HG03108 (cell line): Measurements from ENCODE around the gene RFTN1.

ENCODE experiments used
- ATAC-seq: cut with Tn5 transposase; IDR thresholded peaks from one replicate; pipeline ENCODE4 v1.9.1; 2021; ENCODE audit warnings: moderate library complexity; ENCODE audit not compliant: unreplicated experiment

RFTN1 gene

DNA sequence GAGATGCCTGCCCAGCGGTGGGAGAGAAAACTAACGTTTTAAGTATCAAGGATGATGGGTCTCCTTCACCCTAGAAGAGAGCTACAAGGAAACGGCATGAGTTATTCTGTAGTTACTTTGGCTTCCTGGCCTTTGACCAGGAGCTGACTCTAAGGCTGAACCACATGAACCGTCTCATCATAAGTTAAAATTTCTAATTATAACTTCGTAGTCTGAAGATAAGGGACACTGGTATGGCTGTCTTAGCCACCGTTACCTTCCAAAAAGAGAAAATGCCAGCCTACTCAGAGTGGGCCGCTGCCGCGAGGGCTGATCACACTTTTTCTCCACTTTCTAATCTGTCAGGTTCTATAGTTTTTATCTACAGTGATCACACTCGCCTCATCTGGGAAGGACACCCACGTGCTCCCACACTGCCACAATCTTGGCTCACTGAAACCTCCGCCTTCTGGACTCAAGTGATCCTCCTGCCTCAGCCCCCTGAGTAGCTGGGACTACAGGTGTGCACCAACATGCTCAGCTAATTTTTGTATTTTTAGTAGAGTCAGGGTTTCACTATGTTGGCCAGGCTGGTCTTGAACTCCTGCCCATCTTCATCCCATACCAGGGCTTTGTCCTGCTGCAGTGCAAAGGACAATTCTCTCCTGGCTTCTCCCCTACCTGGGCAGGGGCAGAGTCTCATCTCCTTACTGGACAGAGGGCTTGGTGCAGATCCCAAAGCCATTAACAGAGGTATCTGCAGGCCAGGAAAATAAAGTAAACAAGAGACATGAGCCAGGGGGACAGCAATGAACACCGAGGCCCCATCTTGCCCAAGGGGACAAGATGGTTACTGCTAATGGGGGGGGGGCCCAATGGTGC, 73.4 kb downstream of the RFTN1 start:
- ATAC-seq = no peak

- no peak for ATAC-seq
Measured at GRCh38 chr3:16439163-16439847, 74.2 kb downstream of the RFTN1 start.

DNA sequence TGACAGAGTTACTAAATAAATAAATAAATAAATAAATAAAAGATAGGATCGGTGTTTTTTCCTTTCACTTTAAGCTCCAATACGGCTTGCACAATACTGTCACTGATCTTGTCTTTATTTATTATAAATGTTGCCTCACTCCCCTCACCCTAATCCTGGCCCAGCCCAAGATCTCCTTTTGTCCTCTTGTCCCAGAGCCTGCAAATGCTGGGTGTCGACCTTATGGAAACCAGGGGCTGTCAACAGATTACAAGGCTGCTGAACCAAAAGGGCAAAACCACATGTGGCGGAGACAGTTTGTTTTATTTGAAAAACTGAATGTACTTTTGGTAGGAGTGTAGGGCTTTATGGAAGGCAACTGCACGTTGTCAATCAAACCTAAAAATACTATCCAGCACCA, 75.9 kb downstream of the RFTN1 start:
- no peak for ATAC-seq

DNA sequence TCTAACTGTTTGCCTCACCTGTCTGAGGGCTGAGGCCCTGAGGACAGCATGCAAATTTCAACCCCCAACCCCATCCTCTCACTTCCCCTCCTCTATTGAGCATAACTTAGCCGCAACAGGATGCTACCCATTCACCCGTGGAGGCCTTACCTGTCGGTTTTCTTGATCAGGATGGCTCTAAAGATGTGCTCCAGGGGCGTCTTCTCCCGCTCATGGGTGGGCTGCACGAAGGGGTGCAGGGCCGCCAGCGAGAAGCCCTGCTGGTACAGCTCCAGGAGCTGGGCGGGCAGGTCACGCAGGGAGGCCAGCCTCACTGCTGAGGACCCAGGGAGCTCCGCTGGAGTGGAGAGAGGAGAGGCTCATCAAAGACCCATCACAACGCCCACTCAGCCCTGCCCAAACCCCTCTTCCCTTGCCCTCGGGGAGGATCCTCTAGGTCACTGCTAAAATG, 79.8 kb downstream of the RFTN1 start:
- peak; percentile 71 for ATAC-seq

DNA sequence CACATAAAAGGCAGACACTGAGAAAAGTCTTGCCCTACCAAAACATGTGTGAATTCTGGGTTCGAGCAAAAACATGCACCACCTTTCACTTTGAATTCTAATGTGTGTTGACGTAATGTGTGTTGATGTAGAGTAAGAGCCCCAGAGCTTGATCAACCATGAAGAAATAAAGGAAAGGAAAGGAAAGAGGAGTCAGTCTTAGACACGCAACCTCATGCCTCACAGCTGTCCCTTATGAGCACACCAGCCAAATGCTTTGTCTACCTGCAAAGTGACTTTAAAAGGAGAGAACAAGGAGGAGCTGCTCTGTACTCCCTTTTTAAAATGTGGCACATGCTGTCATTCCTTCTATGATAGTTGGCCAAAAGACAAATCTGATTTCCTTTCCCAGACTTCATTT, 80.8 kb downstream of the RFTN1 start:
- ATAC-seq = peak; percentile 25

- ATAC-seq = peak; percentile 55
Measured at GRCh38 chr3:16430717-16431630, 82.5 kb downstream of the RFTN1 start.

DNA sequence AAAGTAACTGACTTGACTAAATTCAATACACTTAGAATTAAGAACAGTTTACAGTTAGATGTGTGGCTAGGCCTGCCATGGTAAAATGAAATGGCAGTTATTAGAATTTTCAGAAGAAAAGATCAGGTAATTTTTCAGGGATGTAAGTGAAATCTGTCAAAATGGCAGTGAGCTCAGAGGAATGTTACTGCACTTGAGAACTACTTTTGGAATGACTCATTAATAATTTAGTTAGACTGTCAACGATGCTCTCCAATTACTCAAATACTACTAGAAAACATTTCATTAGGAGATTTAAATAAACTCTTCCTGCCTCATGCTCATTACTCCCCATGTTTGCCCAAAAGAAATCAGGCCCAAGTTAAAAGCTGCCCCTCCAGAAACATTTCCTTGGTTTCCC, 84.4 kb downstream of the RFTN1 start:
- no peak for ATAC-seq

GRCh38 chr3:16428612-16429011, 84.9 kb downstream of the RFTN1 start:
- ATAC-seq = no peak

DNA sequence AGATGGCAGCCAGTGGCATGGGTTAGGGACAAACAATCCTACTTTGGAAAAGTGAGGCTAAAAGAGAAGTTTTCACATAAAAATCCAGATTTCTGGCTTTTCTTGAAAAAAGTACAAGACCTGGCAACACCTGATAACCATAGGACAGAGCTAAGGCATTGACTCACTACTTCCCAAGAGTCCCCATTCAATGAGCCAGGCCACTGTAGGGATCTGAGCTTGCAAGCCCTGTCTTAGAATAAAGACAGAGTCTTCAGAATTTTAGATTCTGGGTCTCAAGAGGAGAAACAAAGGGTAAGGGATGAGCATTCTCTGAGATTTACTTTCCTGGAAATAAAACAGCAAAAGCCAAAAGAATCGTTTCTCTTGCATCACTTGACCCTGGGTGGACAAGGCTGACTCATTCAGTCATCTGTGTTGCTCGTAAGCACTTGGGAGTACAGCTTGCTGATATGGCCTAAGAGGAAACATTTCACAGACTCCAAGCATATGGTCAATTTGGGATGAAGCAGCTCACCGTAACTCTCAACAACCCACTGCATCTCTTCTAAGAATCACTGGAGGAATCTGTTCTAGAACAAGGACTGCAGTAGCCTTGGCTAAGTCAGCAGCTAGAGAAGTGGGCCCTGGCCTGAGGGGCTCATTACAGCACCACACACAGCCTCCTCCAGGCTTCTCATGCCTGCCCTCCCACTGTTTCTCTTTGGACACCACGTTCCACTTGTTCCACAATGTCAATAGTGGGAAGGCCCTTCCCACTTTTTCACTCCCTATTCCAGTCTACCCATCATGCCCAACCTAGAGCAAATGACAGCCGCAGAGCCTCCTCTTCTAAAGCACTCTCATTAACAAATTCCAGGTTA, 86.2 kb downstream of the RFTN1 start:
- no peak for ATAC-seq

- no peak for ATAC-seq
Measured at GRCh38 chr3:16426665-16427064, 86.8 kb downstream of the RFTN1 start.

DNA sequence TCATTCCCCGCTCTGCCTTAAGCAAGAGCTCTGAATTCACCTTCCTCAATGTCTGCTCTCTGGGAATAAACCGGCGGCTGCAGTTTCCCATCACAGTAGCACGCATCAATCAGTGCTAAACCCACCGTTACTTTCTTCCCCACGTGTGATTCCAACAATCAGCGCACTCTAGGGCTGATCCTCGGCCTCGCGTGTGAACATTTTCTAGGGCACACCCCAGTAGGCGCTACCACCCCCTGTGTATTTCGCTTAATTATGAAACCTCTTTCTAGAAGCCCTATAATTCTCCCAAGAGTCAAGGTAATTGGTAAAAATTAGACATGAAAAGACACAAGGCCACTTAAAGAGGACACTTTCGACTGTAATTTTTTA, 87.5 kb downstream of the RFTN1 start:
- no peak for ATAC-seq

DNA sequence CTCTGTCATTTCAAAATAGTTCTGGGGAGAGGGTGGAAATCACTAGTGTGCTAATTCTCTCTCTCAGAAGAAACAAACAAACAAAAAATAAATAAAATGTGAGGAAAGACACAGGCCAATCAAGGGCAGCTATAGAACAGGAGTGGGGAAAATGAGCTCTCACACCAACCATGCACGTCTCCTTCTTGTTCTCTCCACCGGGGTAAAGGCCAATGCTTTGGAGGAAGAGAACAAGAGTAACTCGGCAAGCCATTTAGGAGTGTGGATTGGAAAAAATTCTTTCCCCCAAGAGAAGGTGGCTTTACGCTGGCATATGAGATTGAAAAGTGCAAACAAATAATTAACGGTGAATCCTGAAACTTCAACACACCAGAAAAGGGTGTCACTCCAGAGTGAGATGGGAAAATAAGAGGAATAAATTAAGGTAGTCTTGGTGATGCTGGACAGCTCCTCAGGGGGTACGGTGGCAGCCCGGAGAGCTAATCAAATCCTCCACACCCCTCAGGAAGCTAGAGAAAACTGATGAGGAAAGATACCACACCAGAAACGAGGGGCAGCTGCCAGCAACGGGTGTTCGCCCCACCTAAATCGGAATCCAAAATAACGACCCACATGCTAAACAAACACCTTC, 88.0 kb downstream of the RFTN1 start:
- no peak for ATAC-seq

DNA sequence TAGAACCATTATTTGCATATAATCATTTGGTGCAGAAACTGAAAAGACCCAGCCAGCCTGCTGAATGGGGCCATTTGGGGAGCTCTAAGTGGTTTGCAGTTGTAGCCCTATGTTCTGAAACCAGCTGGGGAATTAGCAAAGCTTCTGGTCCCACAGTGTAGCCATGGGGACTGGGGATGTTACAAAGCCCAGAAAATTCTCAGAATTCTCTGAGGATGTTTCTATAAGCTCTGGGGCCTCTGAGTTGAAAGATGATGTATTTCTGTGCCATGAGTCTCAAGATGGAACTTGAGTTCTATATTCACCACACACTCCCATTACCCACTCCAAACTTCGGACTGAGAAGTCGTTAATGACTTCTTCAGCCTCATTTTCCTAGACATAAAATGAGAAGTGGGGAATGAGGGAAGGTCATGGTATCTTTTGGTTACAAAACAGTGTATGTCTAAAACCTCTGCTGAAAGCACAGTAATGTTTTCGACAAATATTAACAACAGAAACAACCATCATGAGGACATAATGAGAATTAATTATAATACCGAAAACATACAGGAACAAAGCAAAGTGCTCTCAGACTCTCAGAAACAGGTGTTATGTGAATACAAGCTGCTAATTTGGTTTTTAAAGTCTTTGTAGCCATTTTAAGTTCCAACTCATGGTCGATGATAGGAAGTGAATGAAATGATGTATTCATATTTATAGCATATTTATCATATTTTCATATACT, 89.4 kb downstream of the RFTN1 start:
- peak; percentile 68 for ATAC-seq

GRCh38 chr3:16423298-16423697, 90.2 kb downstream of the RFTN1 start:
- ATAC-seq = no peak

DNA sequence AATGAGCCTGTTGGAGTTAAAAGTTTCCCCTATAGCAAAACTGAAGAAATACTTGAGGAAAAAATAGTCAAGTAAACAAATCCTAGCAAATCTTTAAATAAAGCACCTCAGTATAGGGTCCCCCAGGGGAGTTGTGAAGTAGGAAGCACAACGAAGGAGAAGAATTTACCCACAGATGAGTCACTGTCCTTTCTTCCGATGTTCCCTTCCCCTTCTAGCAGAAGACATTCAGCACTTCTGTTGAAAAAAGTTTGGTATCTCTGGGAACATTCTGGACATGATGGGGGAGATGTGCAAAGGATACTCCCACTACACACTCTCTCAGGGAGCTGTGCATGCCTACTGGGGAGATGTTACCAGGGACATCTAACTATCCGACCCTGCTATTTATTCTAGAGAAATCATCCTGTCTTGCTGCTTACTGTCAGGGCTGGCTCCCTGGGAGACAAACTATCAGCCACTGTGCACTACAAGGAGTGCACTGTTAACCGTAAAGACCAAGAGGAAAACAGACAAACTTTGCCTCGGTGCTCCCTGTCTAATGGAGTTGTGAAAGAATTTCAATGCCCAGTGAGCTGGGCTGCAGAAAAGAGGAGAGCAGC, 93.8 kb downstream of the RFTN1 start:
- ATAC-seq = no peak

DNA sequence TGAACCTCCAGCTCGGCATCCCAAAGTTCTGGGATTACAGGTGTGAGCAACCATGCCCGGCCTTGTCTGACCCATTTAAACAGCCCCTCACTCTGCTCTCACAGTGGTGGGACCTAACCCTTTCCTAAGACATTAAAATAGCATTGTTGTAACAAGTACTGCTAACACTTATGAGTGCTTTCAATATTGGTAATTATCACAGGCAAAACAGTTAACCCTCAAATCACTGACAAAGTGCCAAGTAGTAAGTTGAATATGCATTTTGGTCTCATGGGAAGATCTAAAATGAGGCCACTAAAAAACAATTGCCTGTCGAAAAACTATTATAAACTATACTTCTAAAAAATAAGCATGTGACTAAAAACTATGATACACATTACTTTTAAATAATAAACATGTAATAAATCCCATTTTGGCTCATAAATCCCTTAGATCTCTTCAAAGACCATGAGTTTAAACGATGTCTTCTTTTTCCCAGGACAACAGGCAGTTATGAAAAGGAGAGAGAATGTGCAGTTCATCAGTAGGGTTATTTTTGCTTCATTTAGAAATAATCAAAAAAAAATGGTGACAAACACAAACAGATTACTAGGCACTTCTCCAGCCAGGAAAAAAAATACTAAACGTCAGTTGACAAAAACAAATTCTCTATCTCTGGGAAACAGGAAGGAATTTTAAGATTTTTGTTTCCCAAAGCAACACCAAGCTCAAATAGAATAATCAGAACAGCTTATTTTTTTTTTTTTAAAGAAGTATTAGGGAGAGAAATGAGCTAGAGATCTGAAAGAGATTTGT, 95.4 kb downstream of the RFTN1 start:
- no peak for ATAC-seq

- ATAC-seq = no peak
Measured at GRCh38 chr3:16415911-16416476, 97.5 kb downstream of the RFTN1 start.

DNA sequence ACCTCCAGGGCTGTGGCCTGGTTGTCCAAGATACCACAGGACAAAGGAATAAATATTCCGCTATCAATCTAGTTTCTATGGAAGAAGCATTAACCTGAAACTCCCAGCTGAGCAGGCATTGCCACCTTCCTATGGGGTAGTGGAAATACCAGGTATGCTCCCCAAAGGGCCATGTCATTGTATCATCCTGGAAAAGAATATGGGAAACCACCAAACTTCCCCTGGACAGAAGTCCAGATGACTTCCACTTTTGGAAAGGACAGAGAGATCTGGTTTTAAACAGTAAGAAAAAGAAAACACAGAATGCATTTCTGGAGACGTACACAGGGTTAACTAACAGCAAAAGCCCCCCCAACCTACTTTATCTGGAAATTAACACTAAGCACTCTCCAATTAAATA, 100.2 kb downstream of the RFTN1 start:
- no peak for ATAC-seq
